Breast epithelium (tissue), 3 donors: ENCODE data around the gene ERCC6.

Source experiments
- POLR2A ChIP-seq: fragments of 450-650 bp; IDR thresholded peaks from one replicate; pipeline ENCODE4 v1.6.1; 2016; ENCODE audit warnings: antibody characterized with exemption, mild to moderate bottlenecking, moderate library complexity
- POLR2AphosphoS5 ChIP-seq, 3 donors: sonication (generic); formaldehyde crosslinking; IDR thresholded peaks; one replicate each; pipeline ENCODE4 v1.6.1; 2017; ENCODE audit warnings: antibody characterized with exemption in 3 of 3
- TF ChIP-seq, protein P1 (sequence below), 3 donors: fragments of 450-650 bp; IDR thresholded peaks; one replicate each; pipeline ENCODE4 v1.5.1; 2016 to 2017; ENCODE audit warnings: antibody characterized with exemption in 3 of 3, mild to moderate bottlenecking in 3 of 3, moderate library complexity in 3 of 3

DNA sequence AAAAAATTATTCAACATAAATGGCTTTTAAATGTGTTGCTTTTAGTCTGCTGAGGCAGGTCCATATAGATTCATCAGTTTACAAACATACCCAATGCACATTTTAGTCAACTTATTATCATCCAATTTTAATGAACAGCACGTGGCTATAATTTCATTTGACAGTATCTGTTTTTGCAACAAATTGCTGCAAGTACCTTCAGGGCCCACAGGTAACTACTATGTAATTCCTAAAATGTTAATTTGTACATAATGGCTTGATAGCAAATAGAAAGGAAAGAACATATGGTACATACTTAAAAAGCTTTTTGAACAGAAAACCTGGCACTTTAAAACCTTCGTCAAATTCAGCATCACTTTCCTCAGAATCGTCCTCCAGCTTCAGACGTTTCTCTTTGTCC, 33.3 kb downstream of the ERCC6 start:
- TF ChIP-seq, protein P1, sequence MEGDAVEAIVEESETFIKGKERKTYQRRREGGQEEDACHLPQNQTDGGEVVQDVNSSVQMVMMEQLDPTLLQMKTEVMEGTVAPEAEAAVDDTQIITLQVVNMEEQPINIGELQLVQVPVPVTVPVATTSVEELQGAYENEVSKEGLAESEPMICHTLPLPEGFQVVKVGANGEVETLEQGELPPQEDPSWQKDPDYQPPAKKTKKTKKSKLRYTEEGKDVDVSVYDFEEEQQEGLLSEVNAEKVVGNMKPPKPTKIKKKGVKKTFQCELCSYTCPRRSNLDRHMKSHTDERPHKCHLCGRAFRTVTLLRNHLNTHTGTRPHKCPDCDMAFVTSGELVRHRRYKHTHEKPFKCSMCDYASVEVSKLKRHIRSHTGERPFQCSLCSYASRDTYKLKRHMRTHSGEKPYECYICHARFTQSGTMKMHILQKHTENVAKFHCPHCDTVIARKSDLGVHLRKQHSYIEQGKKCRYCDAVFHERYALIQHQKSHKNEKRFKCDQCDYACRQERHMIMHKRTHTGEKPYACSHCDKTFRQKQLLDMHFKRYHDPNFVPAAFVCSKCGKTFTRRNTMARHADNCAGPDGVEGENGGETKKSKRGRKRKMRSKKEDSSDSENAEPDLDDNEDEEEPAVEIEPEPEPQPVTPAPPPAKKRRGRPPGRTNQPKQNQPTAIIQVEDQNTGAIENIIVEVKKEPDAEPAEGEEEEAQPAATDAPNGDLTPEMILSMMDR (IDR thresholded peaks at IDR 0.05) = no peak
- TF ChIP-seq POLR2A (no peak), POLR2AphosphoS5 (IDR thresholded peaks at IDR 0.05) (no peak)
